ENCODE measurements around the gene ZNF253. TPM values are rescaled to one million over a fixed set of nuclear protein-coding genes. Genes with fewer than 3 reads are reported as not detected.
"Not testable (repeated sequence)": the region's sequence is repeated elsewhere in the genome, so short reads cannot be mapped to it uniquely, and the experiment has no call there.

The ZNF253 gene
- total and polyA plus RNA-seq, 8 donors = 2.4 to 32.1 (median 7.4) TPM

DNA sequence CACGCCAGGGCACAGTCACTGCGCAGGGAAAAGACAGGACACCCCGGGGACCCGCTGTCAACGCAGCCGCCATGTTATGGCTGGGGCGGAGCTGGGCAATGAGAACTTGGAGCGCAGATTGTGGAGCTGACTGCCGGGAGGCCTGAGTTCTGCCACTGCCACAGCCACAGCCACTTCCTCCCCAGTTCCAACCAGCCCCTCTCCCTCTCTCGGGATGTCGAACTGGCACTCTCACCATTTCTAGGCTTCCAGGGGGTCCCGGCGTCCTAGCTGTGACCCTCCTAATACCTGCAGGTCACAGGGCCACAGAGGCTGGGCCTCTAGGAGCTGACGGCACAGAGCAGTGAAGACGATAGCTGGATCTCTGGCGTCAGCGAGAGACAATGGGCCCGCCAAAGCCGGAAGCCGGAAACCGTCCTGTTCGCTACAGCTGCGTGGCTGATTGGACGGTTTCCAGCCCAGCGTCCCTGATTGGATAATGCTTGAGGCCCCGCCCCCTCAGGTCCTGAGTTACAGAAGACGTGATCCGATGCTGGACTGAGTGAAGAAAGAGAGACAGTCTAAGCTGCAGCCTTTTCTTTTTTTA is 44.2 kb upstream of the ZNF253 start, which contains the start of gene ZNF506:
Gene ZNF506 (minus strand): TSS at position 385 of the 586 bp plus-strand sequence. CDS start 147 bp downstream, at position 238.
- Histone ChIP-seq H3K4me3 (peak within 1 kb of the TSS; percentile 62 to 81 (median 72)), H3K27ac (peak within 1 kb of the TSS; percentile 88 to 96 (median 94)), H3K36me3 (peaks cover 0 to 17% (median 10%) of the 10 kb centered on the region in 4 donors), H3K9me3 (peaks cover 0 to 44% (median 20%) of the 10 kb centered on the region in 4 donors), H3K27me3 (no peaks in the 10 kb centered on the region), H3K4me1 (peaks cover 0 to 47% (median 28%) of the 10 kb centered on the region in 4 donors)
- 0 to 1% (median 1%) methylated on average over 17 to 28 of the region's 28 CpGs for WGBS, 5 donors
- intact Hi-C loops (cut with DNase I; ENCODE audit: low total_unique reads) = no loop called here
- TF ChIP-seq, protein P1, sequence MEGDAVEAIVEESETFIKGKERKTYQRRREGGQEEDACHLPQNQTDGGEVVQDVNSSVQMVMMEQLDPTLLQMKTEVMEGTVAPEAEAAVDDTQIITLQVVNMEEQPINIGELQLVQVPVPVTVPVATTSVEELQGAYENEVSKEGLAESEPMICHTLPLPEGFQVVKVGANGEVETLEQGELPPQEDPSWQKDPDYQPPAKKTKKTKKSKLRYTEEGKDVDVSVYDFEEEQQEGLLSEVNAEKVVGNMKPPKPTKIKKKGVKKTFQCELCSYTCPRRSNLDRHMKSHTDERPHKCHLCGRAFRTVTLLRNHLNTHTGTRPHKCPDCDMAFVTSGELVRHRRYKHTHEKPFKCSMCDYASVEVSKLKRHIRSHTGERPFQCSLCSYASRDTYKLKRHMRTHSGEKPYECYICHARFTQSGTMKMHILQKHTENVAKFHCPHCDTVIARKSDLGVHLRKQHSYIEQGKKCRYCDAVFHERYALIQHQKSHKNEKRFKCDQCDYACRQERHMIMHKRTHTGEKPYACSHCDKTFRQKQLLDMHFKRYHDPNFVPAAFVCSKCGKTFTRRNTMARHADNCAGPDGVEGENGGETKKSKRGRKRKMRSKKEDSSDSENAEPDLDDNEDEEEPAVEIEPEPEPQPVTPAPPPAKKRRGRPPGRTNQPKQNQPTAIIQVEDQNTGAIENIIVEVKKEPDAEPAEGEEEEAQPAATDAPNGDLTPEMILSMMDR (IDR thresholded peaks at IDR 0.05) = no peak
- TF ChIP-seq POLR2A (IDR thresholded peaks at IDR 0.05) (peak in 1 of 4 donors; percentile 73), POLR2AphosphoS5 (IDR thresholded peaks at IDR 0.05) (peak; percentile 68 to 97 (median 96)), EP300 (IDR thresholded peaks at IDR 0.05) (no peak)
- peak; percentile 99 to 100 for DNase-seq

DNA sequence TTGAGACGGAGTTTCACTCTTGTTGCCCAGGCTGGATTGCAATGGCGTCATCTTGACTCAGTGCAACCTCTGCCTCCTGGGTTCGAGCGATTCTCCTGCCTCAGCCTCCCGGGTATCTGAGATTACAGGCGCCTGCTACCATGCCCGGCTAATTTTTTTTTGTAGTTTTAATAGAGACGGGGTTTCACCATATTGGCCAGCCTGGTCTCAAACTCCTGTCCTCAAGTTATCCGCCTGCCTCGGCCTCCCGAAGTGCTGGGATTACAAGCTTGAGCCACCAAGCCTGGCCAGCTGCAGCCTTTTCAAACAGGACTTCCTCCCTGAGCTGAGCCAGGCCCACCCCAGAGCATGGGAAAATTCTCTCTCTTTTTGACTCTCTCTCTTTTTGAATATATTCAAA is 43.7 kb upstream of the ZNF253 start:
- intact Hi-C loops (cut with DNase I; ENCODE audit: low total_unique reads) = not testable (repeated sequence)
- WGBS, 5 donors = 1 to 7% (median 2%) methylated on average over 11 of the region's 11 CpGs
- peak in 1 of 2 donors; percentile 52 for DNase-seq

DNA sequence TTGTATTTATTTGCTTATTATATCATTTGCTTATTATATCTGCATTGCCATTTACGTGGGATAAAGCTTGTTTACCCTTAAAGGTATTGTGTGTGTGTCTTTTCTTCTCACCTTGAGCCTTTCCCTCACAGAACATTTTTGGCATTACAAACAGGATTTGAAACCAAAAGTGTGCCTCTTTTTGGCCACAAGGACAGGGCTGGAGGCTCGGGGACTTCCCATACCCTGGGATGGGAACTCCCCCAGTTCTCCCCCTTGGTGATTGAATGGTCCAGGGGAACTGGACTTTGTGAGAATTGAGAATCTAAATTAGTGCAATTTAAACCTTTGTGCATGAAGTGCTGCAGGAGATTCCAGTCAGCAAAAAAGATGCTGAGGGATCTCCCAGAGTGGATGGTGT is 41.8 kb upstream of the ZNF253 start:
- intact Hi-C loops (cut with DNase I; ENCODE audit: low total_unique reads) = no loop called here
- no peak for DNase-seq
- no peak for TF ChIP-seq EP300 (IDR thresholded peaks at IDR 0.05)
- TF ChIP-seq POLR2AphosphoS5 (IDR thresholded peaks at IDR 0.05) = no peak
- no peak for TF ChIP-seq POLR2A (IDR thresholded peaks at IDR 0.05)
- TF ChIP-seq, protein P1 (IDR thresholded peaks at IDR 0.05) = no peak
- peaks cover 0 to 24% (median 19%) of the 10 kb centered on the region in 4 donors for H3K4me1 ChIP-seq
- peaks cover 0 to 13% (median 3%) of the 10 kb centered on the region in 4 donors for H3K36me3 ChIP-seq
- H3K27ac ChIP-seq = no peak overlapping the region
- H3K27me3 ChIP-seq = no peaks in the 10 kb centered on the region
- WGBS, 5 donors = 72 to 81% (median 77%) methylated on average over 2 of the region's 2 CpGs
- H3K9me3 ChIP-seq = peaks cover 3 to 54% (median 28%) of the 10 kb centered on the region in 4 donors
- no peak overlapping the region for H3K4me3 ChIP-seq

More for the DNA sequence above, 43.7 kb upstream of the ZNF253 start:
- H3K27me3 ChIP-seq = not testable (repeated sequence)
- Histone ChIP-seq H3K36me3 (peaks cover 0 to 17% (median 10%) of the 10 kb centered on the region in 4 donors), H3K27ac (peak overlapping the region; percentile 71 to 95 (median 94)), H3K4me1 (peaks cover 0 to 44% (median 26%) of the 10 kb centered on the region in 4 donors), H3K4me3 (peak overlapping the region; percentile 62 to 81 (median 72)), H3K9me3 (peaks cover 0 to 48% (median 20%) of the 10 kb centered on the region in 4 donors)

DNA sequence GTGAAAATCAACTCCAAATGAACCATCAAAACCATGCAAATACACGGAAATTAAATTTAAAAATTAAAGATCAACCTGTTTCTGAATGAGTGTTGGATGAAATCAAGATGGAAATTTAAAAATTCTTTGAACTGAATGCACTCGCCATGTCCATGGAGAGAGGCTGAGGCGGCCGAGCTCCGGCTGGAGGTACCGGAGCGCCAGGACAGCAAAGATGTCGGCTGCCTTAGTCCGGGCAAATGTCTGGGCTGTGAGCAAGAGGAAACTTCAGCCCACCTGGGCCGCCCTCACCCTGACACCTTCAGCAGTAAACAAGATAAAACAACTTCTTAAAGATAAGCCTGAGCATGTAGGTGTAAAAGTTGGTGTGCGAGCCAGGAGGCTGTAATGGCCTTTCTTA is 38.8 kb upstream of the ZNF253 start:
- H3K4me1 ChIP-seq = peaks cover 0 to 5% (median 2%) of the 10 kb centered on the region in 4 donors
- H3K9me3 ChIP-seq = peaks cover 22 to 82% (median 55%) of the 10 kb centered on the region in 4 donors
- 91 to 93% (median 92%) methylated on average over 11 of the region's 11 CpGs for WGBS, 5 donors
- TF ChIP-seq EP300 (IDR thresholded peaks at IDR 0.05) (no peak), POLR2A (IDR thresholded peaks at IDR 0.05) (no peak), POLR2AphosphoS5 (IDR thresholded peaks at IDR 0.05) (no peak)
- TF ChIP-seq, protein P1 (IDR thresholded peaks at IDR 0.05) = no peak
- no peak overlapping the region for H3K4me3 ChIP-seq
- H3K36me3 ChIP-seq = no peaks in the 10 kb centered on the region
- no peak for DNase-seq
- H3K27ac ChIP-seq = no peak overlapping the region
- H3K27me3 ChIP-seq = no peaks in the 10 kb centered on the region
- intact Hi-C loops (cut with DNase I; ENCODE audit: low total_unique reads) = no loop called here

DNA sequence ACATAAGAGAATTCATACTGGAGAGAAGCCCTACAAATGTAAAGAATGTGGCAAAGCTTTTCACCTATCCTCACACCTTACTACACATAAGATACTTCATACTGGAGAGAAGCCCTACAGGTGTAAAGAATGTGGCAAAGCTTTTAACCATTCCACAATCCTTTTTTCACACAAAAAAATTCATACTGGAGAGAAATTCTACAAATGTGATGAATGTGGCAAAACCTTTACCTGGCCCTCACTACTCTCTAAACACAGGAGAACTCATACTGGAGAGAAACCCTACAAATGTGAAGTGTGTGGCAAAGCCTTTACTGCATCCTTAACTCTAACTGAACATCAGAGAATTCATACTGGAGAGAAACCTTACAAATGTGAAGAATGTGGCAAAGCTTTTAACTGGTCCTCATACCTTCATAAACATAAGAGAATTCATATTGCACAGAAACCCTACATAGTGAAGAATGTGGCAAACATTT is 30.1 kb upstream of the ZNF253 start:
- no peaks in the 10 kb centered on the region for H3K27me3 ChIP-seq
- no peak for TF ChIP-seq POLR2AphosphoS5 (IDR thresholded peaks at IDR 0.05)
- TF ChIP-seq POLR2A (IDR thresholded peaks at IDR 0.05) = no peak
- TF ChIP-seq, protein P1 (IDR thresholded peaks at IDR 0.05) = no peak
- TF ChIP-seq EP300 (IDR thresholded peaks at IDR 0.05) = no peak
- H3K4me3 ChIP-seq = no peak overlapping the region
- H3K36me3 ChIP-seq = no peaks in the 10 kb centered on the region
- no peaks in the 10 kb centered on the region for H3K4me1 ChIP-seq
- intact Hi-C loops (cut with DNase I; ENCODE audit: low total_unique reads) = no loop called here
- H3K27ac ChIP-seq = no peak overlapping the region
- H3K9me3 ChIP-seq = peaks cover 53 to 97% (median 76%) of the 10 kb centered on the region in 4 donors
- no peak for DNase-seq

All from stomach (tissue), 9 donors.